Measurements from ENCODE around the gene CDKAL1.

Gene CDKAL1

DNA sequence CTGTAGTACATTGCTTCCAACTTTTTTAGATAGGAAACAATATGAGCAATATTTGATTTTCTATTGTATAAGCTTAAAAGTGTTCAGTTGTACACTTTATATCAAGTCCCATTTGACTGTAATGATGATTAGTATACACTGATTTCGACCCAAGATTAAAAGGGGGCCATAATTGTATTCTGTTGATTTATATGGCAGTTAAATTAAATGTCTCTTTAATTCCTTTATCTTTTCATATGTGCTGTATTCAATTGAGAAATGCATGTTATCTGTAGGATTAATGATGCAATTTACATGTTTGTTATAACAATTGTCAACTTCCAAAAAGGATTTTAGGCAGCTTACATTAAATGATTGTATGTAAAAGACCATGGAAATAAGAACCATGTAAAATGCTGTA, 317.5 kb downstream of the CDKAL1 start:
- no peak for DNase-seq

GRCh38 chr6:20853828-20854227, 319.6 kb downstream of the CDKAL1 start:
- DNase-seq: no peak

- no peak for DNase-seq
Observed at GRCh38 chr6:20856681-20857288, 322.5 kb downstream of the CDKAL1 start.

DNA sequence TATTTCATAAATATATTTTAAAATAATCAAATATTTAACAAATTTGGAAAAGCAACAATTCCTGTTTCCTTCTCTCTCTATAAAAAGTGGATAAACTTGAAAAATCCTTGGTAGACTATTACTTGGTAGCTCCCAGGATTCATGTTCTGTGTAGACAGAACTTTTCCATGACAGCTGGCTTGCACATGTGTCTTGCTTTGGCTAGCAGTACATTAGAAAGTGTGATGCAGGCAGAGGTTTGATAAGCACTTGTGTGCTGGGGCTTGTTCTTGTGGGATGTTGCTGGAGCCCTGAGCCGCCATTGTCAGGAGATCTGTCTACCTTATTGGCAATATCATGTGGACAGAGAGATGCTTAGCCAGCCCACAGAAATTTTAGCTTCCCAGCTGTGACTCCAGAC, 327.2 kb downstream of the CDKAL1 start:
- DNase-seq: no peak

- DNase-seq: no peak
Observed at GRCh38 chr6:20866036-20866435, 331.8 kb downstream of the CDKAL1 start.

- no peak for DNase-seq
Observed at GRCh38 chr6:20866935-20867703, 332.9 kb downstream of the CDKAL1 start.

- DNase-seq: no peak
Observed at GRCh38 chr6:20868397-20869096, 334.3 kb downstream of the CDKAL1 start.

DNA sequence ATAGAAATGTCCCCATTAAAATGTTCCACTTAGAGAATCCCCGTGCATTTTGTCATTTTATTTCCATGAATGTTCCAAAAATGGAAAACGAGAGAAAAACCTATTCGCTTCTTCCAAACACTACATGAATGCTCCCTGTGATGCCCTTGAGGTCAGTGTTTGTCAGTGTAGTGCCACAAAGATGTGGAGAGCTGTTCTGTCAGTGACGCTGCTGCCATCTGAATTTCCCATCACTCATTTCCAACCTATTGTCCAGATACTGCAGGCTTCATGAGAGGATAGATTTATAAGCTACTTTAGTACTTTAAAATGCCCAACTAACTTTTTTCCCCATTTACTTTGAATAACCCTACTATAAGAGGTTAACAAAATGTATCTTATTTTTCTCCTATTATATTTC, 335.8 kb downstream of the CDKAL1 start:
- no peak for DNase-seq

DNA sequence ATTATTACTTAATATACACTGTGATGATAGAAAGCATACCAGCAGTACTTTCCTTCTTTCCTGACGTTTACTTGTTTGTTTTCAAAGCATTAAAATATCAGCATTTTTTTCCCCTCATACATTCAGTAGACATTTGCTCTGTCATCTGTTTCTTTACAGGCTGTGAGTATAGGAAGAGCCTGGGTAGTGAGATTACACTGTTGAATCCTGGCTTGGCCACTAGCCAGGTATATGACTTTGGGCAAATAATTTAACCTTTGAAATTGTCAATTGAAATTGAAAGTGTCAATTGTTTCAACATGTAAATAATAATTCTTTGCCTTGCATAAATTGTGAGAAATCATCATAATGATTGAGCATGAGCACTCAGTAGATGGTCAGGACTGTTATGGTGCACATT, 336.2 kb downstream of the CDKAL1 start:
- DNase-seq: no peak

DNA sequence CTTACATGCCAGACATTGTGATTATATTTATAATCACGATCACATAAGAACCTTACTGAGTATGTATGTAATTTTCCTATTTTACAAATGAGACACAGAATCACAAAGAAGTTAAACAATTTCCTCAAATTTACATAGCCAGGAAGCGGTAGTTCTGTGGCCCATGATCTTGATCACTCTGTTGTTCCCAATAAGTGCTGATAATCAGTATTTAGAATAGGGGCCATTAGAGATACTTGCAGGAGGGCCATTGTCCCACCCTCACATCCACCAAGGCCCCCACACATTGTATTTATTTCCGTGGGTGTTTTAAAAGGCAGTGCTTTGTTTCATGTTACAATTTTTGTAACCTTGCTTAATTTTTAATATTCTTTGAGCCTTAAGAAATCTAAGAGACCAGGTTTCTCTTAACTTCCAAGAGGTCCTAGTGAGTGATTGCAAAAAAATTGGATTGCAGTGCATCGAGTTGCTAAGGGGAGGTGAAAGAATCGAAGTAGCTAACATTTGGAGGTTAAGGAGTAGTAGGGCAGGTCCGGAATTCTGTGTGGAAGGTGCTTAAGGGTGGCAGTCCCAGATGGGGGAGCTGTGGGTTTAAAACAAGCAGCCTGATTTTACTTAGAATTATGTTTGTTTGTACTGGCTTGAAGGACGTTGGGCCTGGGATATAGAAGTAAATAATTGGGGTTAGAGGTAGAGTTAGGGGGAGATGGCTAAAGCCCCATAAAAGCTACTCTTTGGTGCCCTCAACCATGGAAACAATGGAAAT, 339.4 kb downstream of the CDKAL1 start:
- DNase-seq: no peak

GRCh38 chr6:20875369-20875963, 341.2 kb downstream of the CDKAL1 start:
- no peak for DNase-seq

- no peak for DNase-seq
Observed at GRCh38 chr6:20876036-20876435, 341.8 kb downstream of the CDKAL1 start.

- no peak for DNase-seq
Observed at GRCh38 chr6:20876561-20876960, 342.3 kb downstream of the CDKAL1 start.

GRCh38 chr6:20877008-20877937, 343.0 kb downstream of the CDKAL1 start:
- DNase-seq: no peak

DNA sequence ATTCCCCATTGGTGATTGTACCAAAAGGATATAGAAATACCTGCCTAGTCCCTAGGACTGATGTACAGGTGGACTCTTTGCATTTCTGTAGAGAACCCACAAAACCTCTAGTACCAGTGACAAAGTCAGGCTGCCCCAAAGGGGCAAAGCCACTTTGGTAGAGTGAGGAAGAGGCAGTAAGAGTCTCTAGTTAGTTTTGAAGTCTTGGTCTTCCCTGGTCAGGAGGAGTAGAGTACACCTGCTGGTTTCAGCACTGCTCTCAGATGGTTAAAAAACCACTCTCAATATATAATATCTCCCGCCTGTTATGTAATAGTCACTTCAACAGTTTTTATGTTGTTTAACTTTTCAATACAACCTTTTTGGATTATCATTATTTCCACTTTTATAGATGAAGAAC, 344.9 kb downstream of the CDKAL1 start:
- DNase-seq: no peak

DNA sequence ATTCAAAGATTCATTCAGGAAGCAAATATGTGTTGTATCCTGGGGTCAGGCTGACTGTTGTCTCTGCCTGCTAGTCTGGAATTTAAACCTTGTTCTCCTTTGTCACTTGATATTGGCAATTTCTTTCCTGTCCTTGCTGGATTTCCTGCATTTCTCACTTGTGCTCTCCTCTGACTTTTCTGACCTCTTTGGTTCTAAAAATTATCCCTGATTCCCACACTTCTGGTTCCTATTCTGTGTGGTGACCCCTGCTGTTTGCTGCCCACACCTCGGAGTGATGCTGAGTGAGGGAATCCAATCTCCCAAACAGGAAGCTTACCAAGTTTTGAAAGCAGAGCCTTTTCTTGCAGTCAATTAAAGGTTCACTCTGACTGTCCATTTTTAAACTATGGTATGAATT, 345.3 kb downstream of the CDKAL1 start:
- no peak for DNase-seq

DNA sequence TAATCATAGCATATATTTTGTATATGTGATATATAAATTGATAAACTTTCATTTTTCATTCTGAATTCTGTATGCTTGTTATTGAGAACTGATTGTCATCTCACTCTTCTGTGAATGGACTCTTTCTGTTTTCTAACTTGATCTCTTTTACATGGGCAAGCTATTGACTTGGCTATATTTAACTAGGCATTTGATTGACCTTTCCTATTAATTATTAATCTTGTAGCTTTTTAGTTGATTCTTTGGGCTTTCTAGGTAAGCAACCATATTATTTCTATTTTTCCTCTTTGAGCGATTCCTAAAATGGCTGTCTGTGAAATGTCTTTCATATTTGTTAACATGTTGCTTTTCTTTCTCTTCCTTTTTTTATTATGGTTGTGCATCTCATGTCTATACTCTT, 347.1 kb downstream of the CDKAL1 start:
- no peak for DNase-seq

DNA sequence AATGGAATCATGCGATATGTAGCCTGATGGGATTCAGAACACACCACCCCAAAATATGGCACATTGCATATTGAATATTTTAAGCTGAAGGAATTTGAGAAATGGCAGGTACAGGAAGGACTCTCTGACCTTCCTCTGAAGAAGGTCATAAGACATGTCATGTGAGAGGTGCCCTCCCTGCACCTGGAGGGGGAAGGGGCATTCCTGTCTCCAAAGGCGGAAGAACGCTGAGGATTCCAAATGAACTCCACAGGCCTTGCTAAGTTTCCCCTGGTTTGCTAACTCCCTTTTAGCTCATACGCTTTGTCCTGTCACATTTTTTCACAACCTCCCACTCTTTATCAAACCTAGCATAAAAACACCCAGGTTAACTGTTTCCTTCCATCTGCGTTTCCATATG, 347.8 kb downstream of the CDKAL1 start:
- DNase-seq: no peak

DNA sequence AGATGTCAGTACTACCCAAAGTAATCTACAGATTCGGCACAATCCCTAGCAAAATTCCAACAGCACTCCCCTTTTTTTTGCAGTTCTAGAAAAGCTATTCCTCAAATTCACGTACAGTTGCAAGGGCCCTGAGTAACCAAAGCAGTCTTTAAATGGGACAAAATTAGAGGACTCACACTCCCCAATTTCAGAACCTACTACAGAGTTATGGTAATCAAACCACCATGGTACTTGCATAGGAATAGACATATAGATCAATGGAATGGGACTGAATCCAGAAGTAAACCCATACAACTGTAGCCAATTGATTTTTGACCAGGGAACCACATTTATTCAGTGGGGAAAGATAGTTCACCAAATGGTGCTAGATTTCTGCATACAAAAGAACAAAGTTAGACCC, 350.8 kb downstream of the CDKAL1 start:
- DNase-seq: no peak

- no peak for DNase-seq
Observed at GRCh38 chr6:20891161-20891560, 356.9 kb downstream of the CDKAL1 start.

DNA sequence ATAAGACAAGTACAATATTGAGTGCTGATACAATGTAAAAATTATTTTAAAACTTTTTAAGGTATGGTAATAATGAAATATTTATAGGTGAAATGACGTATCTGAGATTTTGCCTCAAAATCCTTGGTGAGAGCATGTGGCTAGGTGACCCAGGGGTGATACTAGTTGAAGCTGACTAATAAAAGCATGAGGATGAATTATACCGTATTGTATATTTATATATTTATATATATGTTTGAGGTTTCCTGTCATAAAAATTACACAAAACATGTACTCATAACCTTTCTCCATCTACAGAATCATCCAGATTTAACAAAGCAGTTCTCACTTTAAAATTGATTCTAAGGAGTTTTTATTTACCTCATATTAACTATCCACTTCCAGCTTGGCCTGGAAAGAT, 358.1 kb downstream of the CDKAL1 start:
- no peak for DNase-seq

GRCh38 chr6:20893412-20893811, 359.2 kb downstream of the CDKAL1 start:
- DNase-seq: no peak

All from stimulated activated CD4-positive, alpha-beta T cell treated with anti-CD3 and anti-CD28 coated beads, Interleukin-12 subunit alpha, Interleukin-12 subunit beta, amount 100 ng/mL, for 4 hours (primary cell).